Activated CD4-positive, alpha-beta T cell treated with anti-CD3 and anti-CD28 coated beads, Interleukin-2, Interleukin-6, amounts not matched to agents 100 ng/mL and 50 ng/mL, durations not matched to agents 16 hours and 8 hours (primary cell): ENCODE results near the gene SBF1.

Experiments used
- DNase-seq: peaks from one replicate; pipeline ENCODE4 v3.0.0-alpha.2; 2020

SBF1 gene

DNA sequence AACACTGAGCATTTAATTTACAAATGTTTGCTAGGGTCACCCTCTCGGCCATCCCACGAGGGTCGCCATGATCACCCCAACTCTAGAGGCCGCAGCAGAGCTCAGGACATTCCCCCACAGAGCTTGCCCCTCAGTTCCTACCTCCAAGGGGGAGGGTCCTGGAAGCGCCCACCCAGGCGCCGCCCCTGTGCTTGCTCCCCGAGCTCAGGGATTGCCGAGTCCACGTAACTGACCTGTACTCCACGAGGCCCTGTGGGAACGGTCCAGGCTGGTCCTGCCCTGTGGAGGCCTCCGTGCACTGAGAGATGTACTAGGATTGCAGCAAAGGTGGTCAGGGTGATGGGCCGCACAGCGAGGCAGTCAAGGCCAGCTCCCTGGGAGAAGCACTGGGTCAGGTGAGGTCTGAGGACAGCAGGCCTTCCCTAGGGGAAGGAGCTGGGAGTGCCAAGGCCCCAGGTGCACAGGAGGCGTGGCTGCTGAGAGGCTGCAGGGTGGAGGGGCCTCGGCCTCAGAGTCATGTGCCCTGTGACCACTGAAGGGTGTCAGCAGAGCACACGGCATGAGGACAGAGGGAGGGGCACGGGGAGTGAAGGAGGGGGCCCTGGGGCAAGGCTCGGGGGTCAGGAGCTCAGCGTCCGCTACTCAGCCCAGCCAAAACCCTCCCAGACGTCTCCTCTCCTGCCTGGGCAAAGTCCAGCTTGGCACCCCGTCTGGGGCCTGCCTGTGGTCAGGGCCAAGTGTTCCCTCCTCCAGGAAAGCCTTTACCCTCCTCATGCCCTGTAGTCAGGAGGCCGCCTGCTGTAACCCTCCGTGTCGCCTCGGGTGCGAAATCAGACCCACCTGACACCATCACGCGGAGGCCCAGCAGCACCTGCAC, 9.4 kb upstream of the SBF1 start:
- DNase-seq, result no peak

DNA sequence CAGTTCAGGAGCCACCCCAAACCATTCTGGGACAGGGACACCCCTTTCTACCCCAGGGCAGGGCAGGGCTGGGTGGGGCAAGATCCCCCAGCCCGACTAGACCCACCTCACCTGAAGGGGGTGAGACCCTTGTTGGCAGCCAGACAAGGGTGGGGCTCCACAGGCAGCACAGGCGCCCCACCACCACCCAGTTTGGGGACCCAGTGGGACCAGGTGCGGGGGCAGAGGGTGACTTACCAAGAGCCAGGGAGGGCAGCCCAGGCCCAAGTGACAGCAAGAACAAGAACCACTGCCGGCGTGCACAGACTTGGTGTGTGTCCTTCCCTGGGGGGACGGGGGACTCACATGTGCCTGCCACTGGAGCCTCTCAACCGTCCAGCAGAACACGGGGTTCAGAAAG, 8.7 kb upstream of the SBF1 start:
- DNase-seq, result no peak

DNA sequence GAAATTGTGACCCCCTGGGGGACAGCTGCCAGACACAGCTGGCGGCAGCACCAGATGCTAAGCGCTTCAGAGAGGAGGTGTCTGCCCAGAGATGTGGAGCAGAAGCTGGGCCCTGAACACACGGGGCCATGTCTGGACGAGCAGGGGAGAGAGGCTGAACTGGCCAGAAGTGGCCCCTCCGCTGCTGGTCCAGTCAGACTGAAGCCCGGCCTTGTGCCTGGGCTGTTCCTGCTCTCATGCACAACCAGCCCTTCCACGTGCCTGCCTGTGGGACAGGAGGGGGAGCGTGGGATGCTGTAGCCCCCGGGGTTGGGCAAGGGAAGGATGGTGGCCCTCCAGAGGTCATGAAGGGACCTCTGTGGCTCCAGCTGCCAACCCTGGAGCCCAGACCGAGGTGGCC, 8.3 kb upstream of the SBF1 start:
- DNase-seq, result no peak

DNA sequence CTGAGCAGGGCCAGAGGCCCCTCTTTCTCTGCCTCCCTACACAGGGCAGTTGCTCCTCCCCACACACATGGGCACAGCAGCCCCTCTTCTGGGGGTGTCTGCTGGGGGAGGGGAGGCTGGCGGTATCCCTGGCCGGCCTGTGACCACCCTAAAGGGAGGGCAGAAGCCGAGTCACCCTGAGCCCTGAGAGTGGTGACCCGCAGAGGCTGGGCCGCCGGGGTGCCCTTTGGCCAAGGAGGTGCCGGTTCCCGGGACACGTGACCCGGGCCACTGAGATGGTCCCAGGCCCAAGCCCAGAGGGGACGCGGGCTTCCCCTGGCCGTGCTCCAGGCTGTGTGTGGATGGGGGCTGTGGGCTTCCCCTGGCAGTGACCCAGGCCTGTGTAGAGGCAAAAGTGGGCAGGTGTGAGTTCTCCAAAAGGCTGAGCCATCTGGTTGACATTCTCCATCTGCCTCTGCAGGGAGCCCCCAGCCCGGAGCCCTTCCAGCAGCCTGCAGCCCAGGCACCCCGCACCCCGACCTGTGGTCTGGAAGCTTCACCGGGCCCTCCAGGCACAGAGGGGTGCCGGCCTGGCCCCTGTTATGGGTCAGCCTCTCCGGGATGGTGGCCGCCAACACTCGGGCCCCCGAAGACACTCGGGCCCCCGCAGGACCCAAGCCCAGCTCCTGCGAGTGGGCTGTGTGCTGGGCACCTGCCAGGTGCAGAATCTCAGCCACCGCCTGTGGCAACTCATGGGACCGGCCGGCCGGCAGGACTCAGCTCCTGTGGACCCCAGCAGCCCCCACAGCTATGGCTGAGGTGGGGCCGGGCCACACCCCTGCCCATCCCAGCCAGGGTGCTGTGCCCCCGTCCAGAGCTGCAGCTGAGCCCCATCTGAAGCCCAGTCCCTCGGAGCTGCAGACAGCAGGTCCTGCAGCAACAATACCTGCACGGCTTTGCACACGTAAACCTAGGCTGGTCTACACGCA, 7.6 kb upstream of the SBF1 start:
- DNase-seq, result no peak

DNA sequence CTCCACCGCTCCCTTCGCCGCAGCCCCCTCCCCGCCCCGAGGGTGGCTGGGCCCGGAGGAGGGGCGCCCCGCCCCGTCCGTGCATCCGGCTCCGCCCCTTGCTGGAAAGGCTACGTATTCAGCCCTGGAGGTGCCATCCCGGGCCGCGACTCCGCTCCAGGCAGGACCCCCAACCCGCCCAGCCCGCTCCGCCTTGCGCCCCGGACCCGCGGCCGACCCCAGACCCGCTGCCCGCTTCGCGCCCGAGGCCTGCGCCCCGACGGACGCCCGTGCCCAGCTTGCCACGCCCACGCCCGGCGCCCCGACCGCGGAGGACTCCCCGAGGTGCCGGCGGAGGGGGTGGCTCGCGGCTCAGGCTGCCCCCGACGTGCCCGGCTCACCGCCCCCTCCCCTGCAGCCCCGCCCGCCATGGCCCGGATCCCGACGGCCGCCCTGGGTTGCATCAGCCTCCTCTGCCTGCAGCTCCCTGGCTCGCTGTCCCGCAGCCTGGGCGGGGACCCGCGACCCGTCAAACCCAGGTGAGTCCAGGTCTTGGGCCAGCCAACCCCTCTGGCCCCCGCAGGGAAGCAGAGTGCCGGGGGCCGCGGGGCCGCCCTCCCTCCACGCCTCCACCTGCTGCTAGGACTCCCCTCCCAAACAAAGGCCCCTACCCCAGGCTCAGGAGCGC, 6.7 kb upstream of the SBF1 start, which contains the start of gene ADM2:
Gene ADM2 (plus strand): TSS at position 104 of the 667 bp plus-strand sequence. CDS start 305 bp downstream, at position 409.
- peak; percentile 61 for DNase-seq

DNA sequence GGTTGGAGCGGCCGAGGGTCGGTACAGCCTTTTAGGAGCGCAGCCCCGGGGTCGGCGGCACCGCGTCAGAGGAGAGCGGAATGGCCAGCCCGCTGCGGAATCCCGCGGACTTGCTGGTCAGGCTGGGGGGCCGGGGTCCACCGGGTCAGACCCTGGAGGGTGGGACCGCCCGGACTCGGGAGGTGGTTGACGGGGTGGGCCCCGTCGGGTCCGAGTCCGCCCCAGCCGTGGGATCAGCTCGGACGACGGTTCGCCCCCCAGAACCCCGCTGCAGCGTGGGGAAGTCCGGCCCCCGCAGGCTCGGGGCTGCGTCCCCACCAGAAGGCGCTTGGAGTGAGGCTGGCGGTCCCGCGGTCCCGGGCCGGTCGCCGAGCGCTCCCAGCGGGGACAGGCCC, 6.2 kb upstream of the SBF1 start:
- DNase-seq, result no peak

DNA sequence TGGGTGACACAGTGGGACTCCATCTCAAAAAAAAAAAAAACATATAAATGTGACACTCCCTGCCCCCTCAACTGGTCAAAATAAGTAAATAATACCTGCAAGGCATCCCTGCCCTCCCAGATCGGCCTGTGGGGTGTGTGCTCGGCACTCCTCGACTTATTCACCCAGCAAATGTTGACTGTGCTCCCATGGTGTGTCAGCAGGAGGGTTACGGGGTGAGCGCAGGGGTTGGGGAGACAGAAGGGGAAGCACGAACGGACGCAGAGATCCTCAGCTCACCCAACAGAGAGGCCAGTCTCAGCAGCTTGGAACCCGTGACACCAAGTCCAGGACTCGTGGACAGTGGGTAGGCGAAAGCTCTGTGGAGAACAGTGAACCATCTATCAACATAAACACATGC, 4.9 kb upstream of the SBF1 start:
- DNase-seq, result no peak

DNA sequence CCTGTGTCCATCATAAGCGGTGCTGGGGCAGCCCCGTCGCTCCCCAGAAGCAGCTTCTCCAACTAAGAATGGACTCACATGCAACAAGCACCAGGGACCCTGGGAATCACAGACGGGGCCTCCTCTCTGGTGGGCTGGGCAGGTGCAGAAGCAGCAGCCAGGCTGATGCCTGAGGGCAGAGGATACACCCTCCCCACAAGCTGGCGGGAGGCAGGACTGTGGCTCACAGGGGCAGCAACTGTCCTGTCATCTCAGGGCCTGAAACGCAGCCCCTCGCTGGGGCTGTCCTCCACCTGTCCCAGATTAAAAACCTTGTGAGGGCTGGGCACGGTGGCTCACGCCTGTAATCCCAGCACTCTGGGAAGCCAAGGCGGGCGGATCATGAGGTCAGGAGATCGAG, 3.1 kb upstream of the SBF1 start:
- DNase-seq, result no peak

DNA sequence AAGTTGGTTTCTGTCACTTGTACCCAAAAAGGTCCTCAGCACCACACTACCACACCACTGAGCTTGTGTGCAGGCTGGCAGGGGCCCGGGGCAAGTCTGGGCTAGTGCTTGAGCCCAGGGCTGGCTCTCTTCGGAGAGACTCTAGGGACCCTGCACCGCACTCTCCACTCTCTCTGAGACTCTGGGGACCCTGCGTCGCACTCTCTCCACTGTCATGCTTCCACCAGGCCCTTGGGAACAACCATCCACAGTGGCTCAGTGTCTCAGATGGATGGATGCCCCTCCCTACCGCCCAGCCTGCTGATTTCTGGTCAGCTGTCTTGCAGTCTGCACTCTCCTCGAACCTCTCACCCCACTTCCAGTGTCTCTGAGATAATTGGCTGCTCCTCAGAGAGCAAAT, 2.0 kb upstream of the SBF1 start:
- no peak for DNase-seq

DNA sequence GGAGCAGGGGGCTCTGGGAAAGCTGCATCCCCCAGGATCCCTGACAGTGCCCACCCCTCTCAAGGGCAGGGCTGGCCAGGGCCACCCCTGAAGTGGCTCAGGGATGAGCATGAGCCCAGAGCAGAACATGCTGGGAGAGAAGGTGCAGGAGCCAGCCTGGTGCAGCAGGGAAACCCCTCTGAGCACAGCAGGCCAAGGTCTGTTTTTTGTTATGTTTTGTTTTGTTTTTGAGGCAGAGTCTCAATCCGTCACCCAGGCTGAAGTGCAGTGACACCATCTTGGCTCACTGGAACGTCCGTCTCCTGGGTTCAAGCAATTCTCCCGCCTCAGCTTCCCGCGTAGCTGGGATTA, 792 bp upstream of the SBF1 start:
- no peak for DNase-seq

DNA sequence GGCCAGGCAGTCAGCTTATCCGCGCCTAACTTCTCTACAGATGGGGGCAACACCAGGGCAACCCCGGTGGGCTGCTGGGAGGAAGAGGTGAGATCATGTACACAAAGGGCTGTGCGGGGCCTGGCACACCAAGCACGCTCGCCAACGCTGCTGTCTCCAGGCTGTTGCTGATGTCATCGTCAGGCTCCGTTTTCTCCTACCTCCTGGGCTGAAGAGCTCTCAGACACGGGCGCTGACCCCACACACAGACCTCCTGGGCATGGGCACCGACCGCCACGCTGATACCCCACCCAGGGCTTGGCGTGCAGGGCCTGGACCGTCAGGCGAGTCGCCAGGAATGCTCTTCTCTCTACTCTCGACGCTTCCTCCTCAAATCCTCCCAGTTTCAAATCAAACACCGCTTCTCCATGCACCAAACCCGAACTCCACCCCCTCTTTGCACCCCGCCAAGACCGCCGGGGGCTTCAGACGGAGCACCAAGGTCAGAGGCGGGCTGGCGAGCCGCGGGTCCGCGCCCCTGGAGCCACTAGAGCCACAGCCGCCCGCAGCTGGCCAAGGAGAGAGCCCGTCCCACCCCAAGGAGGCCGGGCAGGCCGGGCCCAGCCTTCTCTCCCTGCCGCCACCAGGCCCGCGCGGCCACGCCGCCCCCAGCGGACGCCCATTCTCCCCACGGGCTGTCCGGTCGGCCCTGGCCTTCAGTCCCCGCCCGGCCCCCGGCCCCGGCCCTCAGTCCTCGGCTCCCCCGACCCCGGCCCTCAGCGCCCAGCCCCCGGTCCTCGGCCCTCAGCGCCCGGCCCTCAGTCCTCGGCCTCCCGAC, 772 bp downstream of the SBF1 start:
- DNase-seq, result peak; percentile 47

DNA sequence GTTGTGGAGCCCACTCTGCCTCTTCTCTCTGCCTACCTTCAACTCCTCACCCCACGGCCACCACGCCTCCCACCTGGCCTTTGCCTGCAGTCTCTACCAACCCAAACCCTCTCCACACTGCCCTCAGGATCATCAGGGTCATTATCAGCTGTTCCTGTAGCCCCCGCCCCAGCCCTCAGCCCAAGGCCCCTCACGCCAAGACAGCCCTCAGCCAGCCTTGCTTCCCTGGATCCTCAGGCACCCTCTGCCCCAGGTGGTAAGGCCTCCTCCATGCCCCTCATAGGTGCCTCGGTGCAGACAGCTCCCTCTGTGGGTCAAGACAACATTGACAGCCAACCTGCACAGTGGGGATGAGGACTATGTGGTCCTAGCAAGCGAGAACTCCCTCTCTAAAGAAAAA, 1.7 kb downstream of the SBF1 start:
- peak; percentile 74 for DNase-seq

DNA sequence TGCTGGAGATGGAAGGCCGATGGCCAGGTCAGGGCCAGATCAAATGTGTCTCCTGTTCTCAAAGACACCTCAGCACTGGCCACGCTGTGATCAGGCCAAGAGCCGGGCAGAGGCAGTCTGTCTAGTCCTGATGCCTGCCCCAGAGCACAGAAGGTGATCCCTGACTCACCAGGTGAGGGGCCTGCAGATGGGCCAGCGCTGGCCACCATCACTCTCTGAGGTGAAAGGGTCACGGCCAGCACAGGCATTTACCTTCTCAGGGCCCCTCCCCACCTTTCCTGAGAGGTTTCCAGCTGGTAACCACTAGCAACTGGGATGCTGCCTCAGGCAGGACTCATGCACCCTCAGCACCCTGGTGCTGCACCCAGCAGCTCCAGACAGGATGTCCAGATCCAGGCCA, 2.9 kb downstream of the SBF1 start:
- no peak for DNase-seq

DNA sequence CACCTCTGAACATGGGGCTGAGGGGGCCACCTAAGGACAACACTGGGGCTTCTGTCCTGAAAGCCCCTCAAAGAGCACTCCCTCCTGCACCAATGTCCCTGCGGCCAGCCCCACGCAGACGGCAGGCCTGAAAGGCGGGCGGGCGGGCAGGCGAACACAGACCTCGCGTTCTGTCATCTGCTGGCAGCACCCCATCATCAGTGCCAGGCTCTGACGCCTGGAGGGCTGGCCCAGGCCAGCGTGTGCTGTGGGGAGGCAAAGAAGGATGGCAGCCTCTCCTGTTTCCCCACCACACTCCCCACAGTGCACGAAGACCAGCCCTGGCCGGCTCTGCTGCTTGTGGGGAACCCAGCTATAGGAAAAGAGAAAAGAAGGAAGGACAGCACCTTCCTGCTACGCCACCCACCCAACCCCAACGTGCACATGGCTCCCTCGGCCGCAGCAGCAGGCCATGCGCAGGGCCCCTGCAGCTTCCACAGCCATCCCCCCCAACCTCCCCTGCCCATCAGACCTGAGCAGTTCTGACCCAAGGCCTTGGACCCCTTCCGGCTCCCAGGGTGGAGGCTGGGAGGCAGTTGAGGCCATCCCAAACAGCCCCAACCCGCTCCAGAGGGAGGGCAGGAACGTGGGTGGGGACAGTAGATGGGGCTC, 3.5 kb downstream of the SBF1 start:
- no peak for DNase-seq

DNA sequence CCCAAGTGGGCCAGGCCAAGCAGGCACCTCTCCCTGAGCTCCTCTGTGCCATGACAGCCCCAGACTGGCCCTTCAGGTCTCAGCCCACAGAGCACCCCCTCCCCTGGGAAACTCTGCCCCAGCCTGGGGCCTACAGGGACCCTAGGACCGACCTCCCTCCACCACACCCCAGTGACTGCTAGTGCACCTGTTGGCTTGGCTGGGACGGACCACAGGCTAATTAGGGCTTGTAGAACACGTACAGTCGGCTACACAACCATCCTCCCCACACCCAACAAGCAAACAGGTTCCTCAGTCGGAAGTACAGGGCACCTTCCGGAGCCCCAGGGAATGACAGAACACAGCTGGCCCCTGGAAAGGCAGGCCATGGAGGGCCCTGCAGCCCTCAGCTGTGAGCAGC, 4.3 kb downstream of the SBF1 start:
- no peak for DNase-seq

DNA sequence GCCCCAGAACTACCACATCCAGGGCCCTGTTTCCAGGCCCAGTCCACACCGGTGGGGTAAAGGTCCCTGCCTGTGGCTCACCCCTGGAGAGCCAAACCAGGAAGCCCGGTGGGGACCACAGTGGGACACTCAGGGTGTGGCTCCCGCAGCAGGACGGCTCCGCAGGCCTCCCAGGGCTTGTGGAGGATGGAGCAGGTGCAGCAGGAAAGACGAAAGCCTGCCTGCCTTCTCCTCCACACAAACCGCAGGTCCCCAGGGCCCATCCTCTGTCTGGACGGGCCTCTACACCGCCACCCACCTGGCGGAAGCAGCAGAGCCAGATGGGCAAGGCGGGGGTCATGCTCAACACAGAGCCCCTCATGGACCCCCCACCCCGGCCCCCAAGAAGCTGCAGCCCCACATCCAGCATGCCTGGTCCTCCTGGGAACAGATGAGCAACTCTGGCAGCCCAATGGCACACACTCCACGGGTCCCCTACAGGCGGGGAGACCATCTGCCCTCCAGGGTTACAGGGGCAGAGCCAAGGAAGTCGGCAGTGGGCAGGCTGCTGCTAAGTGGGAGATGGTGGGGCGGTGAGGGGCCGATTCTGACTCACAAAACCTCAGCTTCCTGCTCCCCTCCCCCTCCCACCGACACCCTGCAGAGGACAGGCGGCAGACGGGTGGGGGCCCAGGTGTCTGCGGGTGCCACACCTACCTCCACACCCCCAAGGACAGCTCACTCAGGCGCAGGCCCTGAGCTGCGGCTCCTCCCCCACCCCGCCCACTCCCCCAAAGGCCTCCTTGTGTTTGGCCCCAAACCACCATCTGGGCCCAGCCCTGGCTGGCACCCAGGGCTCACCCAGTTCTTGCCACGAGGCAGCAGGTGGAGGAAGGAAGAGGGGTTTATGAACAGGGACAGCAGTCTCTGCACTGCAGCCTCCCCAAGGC, 5.2 kb downstream of the SBF1 start:
- peak; percentile 99 for DNase-seq

DNA sequence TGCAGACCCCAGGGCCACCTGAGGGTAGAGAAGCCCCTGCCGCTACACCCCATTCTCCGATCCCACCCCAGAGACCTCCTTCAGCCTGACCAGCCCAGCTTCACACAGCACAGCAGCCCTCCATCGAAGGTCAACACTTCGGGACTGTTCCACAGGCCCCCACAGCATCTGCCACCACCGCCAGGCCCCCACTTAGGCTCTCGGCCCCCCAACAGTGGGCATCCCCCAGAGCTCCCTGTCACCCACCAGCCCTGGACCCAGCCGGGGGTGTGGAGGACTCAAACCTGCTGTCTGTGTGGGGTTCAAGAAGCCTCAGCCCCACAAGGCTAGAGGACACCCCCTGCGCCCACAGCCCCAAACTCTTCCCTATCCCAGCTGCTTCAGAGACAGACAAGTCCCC, 6.2 kb downstream of the SBF1 start:
- no peak for DNase-seq

DNA sequence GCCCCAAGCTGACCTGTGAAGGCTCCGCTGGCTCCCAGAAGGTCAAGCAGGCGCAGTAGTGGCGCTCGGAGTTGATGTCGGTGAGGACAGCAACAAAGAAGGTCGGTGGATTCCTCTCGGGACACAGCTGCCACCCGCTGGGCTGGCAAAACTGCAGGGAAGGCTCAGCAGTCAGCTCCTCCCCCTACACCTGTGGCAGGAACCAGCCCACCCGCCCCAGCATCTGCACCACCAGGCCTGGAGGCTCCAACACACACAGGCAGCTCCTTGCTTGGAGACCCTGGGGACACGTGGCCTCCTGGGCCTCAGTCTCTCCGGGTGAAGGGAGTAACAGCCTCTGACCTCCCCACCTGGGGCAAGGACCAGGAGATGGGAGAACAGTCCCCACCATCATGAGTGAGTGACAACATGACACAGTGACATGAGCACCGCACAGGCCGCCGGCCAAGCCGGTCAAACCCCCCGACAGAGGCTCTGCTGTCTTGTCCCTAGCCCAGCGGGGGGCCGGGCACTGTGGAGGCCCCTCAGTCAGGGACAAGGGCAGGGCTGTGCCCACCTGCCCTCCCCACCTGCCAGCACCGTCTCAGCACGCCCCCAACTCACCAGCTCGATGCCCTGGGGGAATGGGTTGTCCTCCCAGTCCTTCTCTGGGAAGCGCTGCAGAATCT, 6.9 kb downstream of the SBF1 start:
- DNase-seq, result no peak

DNA sequence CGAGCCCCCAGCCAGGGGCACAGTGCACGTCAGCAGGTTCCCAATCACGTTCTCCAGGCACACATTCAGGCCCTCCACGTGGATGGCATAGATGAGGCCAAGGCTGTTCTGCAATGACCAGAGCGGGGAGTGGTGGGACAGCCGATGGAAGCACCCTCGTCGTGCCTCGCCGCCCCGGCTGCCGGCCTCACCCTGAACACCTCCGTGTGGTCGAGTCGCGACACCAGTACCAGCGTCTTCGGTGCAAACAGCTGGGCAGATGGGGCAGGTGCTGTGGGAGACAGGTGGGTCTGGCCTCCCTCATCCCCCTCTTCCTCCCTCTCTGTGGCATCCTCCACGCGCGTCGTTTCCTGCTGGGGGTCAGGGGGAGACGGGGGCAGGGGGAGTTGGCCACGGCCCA, 7.5 kb downstream of the SBF1 start:
- no peak for DNase-seq
